NCI-H69 (cell line): ENCODE data around the gene MICAL2.

Experiments
- DNase-seq: peaks from one replicate; lab custom pipeline; 2025; lab: John Stamatoyannopoulos, UW

MICAL2 gene

GRCh38 chr11:12076840-12077534 lies 33.4 kb upstream of the MICAL2 start:
- DNase-seq, result no peak

GRCh38 chr11:12077535-12078280 lies 32.7 kb upstream of the MICAL2 start:
- no peak for DNase-seq

- peak; percentile 33 for DNase-seq
Observed at GRCh38 chr11:12079726-12080556, 30.4 kb upstream of the MICAL2 start.

- peak; percentile 34 for DNase-seq
Observed at GRCh38 chr11:12083380-12083779, 27.0 kb upstream of the MICAL2 start.

- no peak for DNase-seq
Observed at GRCh38 chr11:12084256-12084655, 26.1 kb upstream of the MICAL2 start.

GRCh38 chr11:12085371-12086251 lies 24.8 kb upstream of the MICAL2 start:
- no peak for DNase-seq

GRCh38 chr11:12086271-12087074 lies 23.9 kb upstream of the MICAL2 start:
- peak; percentile 57 for DNase-seq

- peak; percentile 67 for DNase-seq
Observed at GRCh38 chr11:12087075-12088004, 23.1 kb upstream of the MICAL2 start.

- DNase-seq, result peak; percentile 37
Observed at GRCh38 chr11:12088047-12088481, 22.3 kb upstream of the MICAL2 start.

GRCh38 chr11:12088531-12088930 lies 21.9 kb upstream of the MICAL2 start:
- no peak for DNase-seq

- no peak for DNase-seq
Observed at GRCh38 chr11:12089041-12089440, 21.3 kb upstream of the MICAL2 start.

GRCh38 chr11:12089473-12089872 lies 20.9 kb upstream of the MICAL2 start:
- peak; percentile 70 for DNase-seq

- peak; percentile 89 for DNase-seq
Observed at GRCh38 chr11:12090061-12090591, 20.3 kb upstream of the MICAL2 start.

- peak; percentile 95 for DNase-seq
Observed at GRCh38 chr11:12090761-12091258, 19.6 kb upstream of the MICAL2 start.

- DNase-seq, result peak; percentile 96
Observed at GRCh38 chr11:12091956-12092558, 18.3 kb upstream of the MICAL2 start.

- peak; percentile 97 for DNase-seq
Observed at GRCh38 chr11:12092714-12093113, 17.7 kb upstream of the MICAL2 start.

GRCh38 chr11:12094872-12095800 lies 15.3 kb upstream of the MICAL2 start:
- DNase-seq, result peak; percentile 80

GRCh38 chr11:12097219-12097618 lies 13.2 kb upstream of the MICAL2 start:
- no peak for DNase-seq
